Memory B cell (primary cell): ENCODE results near the gene IQGAP1.
A peak's percentile ranks its signal among the peaks of the same experiment; 100 is the strongest.

Experiments
- ATAC-seq: fragments of 150-1000 bp; cut with Tn5 transposase; 2 replicates; pipeline ENCODE4 v1.10.0; 2021; ENCODE audit warnings: low read depth, mild to moderate bottlenecking, moderate library complexity
- DNase-seq, 2 donors: peaks; one replicate each; pipeline ENCODE4 v3.0.0; 2022; ENCODE audit warnings: low spot score in 2 of 2
- H3K27ac Mint-ChIP-seq: one replicate; pipeline ENCODE4 v1.8.0; 2022; ENCODE audit warnings: mild to moderate bottlenecking, moderate library complexity, mixed read lengths
- H3K27me3 Mint-ChIP-seq: one replicate; pipeline ENCODE4 v1.8.0; 2022; ENCODE audit warnings: mixed read lengths
- H3K36me3 Mint-ChIP-seq: one replicate; pipeline ENCODE4 v1.8.0; 2022; ENCODE audit warnings: mild to moderate bottlenecking, mixed read lengths
- H3K4me1 Mint-ChIP-seq: one replicate; pipeline ENCODE4 v1.8.0; 2022; ENCODE audit warnings: mixed read lengths
- H3K4me3 Mint-ChIP-seq: one replicate; pipeline ENCODE4 v1.8.0; 2022; ENCODE audit warnings: mild to moderate bottlenecking, moderate library complexity, mixed read lengths
- H3K9me3 Mint-ChIP-seq: one replicate; pipeline ENCODE4 v1.8.0; 2022; ENCODE audit warnings: mixed read lengths

The IQGAP1 gene

GRCh38 chr15:90531147-90531546 lies 143.1 kb downstream of the IQGAP1 start:
- Mint-ChIP-seq H3K27me3 (no peaks in the 10 kb centered on the region), H3K27ac (peak overlapping the region; percentile 78), H3K4me1 (peaks cover 35% of the 10 kb centered on the region), H3K4me3 (peak overlapping the region; percentile 90), H3K36me3 (peaks cover 4% of the 10 kb centered on the region), H3K9me3 (no peaks in the 10 kb centered on the region)
- ATAC-seq: no peak
- no peak for DNase-seq

GRCh38 chr15:90535254-90535653 lies 147.2 kb downstream of the IQGAP1 start:
- DNase-seq (no peak), ATAC-seq (no peak)
- peak overlapping the region; percentile 83 for H3K27ac Mint-ChIP-seq
- no peaks in the 10 kb centered on the region for H3K9me3 Mint-ChIP-seq
- H3K4me1 Mint-ChIP-seq: peaks cover 37% of the 10 kb centered on the region
- H3K4me3 Mint-ChIP-seq: no peak overlapping the region
- H3K36me3 Mint-ChIP-seq: peaks cover 13% of the 10 kb centered on the region
- H3K27me3 Mint-ChIP-seq: no peaks in the 10 kb centered on the region

GRCh38 chr15:90539789-90540188 lies 151.7 kb downstream of the IQGAP1 start:
- ATAC-seq (no peak), DNase-seq (no peak)
- Mint-ChIP-seq H3K9me3 (no peaks in the 10 kb centered on the region), H3K27me3 (no peaks in the 10 kb centered on the region), H3K4me3 (no peak overlapping the region), H3K4me1 (peaks cover 20% of the 10 kb centered on the region), H3K27ac (no peak overlapping the region), H3K36me3 (peaks cover 16% of the 10 kb centered on the region)

- no peak overlapping the region for H3K27ac Mint-ChIP-seq
These were observed 152.7 kb downstream of the IQGAP1 start for GRCh38 chr15:90540768-90541167.

GRCh38 chr15:90545095-90545494 lies 157.1 kb downstream of the IQGAP1 start:
- DNase-seq (no peak), ATAC-seq (no peak)
- Mint-ChIP-seq H3K9me3 (no peaks in the 10 kb centered on the region), H3K4me3 (no peak overlapping the region), H3K27ac (no peak overlapping the region), H3K4me1 (peaks cover 16% of the 10 kb centered on the region), H3K36me3 (peaks cover 10% of the 10 kb centered on the region), H3K27me3 (no peaks in the 10 kb centered on the region)

More at GRCh38 chr15:90540768-90541167, 152.7 kb downstream of the IQGAP1 start:
- H3K9me3 Mint-ChIP-seq: no peaks in the 10 kb centered on the region
- H3K36me3 Mint-ChIP-seq: peaks cover 16% of the 10 kb centered on the region
- H3K4me1 Mint-ChIP-seq: peaks cover 15% of the 10 kb centered on the region
- no peak for ATAC-seq
- no peak overlapping the region for H3K4me3 Mint-ChIP-seq
- H3K27me3 Mint-ChIP-seq: no peaks in the 10 kb centered on the region
- no peak for DNase-seq

- Mint-ChIP-seq H3K4me1 (peaks cover 30% of the 10 kb centered on the region), H3K36me3 (peaks cover 8% of the 10 kb centered on the region), H3K27ac (no peak overlapping the region), H3K27me3 (no peaks in the 10 kb centered on the region), H3K9me3 (no peaks in the 10 kb centered on the region), H3K4me3 (no peak overlapping the region)
- DNase-seq (no peak), ATAC-seq (peak; percentile 51)
These were observed 159.5 kb downstream of the IQGAP1 start for GRCh38 chr15:90547540-90547939.

- peaks cover 26% of the 10 kb centered on the region for H3K4me1 Mint-ChIP-seq
- peak overlapping the region; percentile 80 for H3K27ac Mint-ChIP-seq
- ATAC-seq (peak; percentile 92), DNase-seq (peak in 1 of 2 donors; percentile 36)
- no peaks in the 10 kb centered on the region for H3K9me3 Mint-ChIP-seq
- H3K4me3 Mint-ChIP-seq: peak overlapping the region; percentile 64
- H3K36me3 Mint-ChIP-seq: peaks cover 2% of the 10 kb centered on the region
- no peaks in the 10 kb centered on the region for H3K27me3 Mint-ChIP-seq
These were observed 162.9 kb downstream of the IQGAP1 start for GRCh38 chr15:90550919-90551318.
